Urinary bladder (tissue), 4 donors: ENCODE results near the gene SH3D19. TPM values are rescaled to one million over a fixed set of nuclear protein-coding genes. Genes with fewer than 3 reads are reported as not detected.

ENCODE experiments used
- DNase-seq: peaks from one replicate; pipeline ENCODE4 v3.0.0-alpha.2; 2015; ENCODE audit errors: extremely low spot score
- H3K27ac ChIP-seq: one replicate; pipeline ENCODE4 v1.5.1; 2013; ENCODE audit warnings: low read depth, mild to moderate bottlenecking, moderate library complexity
- H3K36me3 ChIP-seq: one replicate; pipeline ENCODE4 v1.6.1; 2013; ENCODE audit warnings: mild to moderate bottlenecking, moderate library complexity; ENCODE audit not compliant: insufficient read depth
- H3K4me1 ChIP-seq: one replicate; pipeline ENCODE4 v1.6.1; 2013; ENCODE audit warnings: mild to moderate bottlenecking, moderate library complexity; ENCODE audit not compliant: insufficient read depth
- H3K4me3 ChIP-seq: one replicate; pipeline ENCODE4 v1.5.1; 2013; ENCODE audit warnings: low read depth, low read length
- WGBS: extraction: QIAGEN DNeasy Blood & Tissue Kit; methylation state at CpG from one replicate; pipeline ENCODE4 v1.1.7; 2013; 5-methylcytosine and 5-hydroxymethylcytosine counted together
- polyA plus RNA-seq: library from polyadenylated mRNA; stranded (reverse); fragments of 200-250 nt; gene quantifications from one replicate; pipeline ENCODE4 v1.2.3, GENCODE V29; 2013
- total RNA-seq: library from RNA; depleted of rRNA; stranded (reverse); fragments of >200 nt; gene quantifications from one replicate; pipeline ENCODE4 v1.2.3, GENCODE V29; 2014
- donor health status: healthy with polysubstance abuse.
- donor health status: healthy.

The SH3D19 gene
- total and polyA plus RNA-seq, 2 donors = 57.1 to 76.5 TPM

DNA sequence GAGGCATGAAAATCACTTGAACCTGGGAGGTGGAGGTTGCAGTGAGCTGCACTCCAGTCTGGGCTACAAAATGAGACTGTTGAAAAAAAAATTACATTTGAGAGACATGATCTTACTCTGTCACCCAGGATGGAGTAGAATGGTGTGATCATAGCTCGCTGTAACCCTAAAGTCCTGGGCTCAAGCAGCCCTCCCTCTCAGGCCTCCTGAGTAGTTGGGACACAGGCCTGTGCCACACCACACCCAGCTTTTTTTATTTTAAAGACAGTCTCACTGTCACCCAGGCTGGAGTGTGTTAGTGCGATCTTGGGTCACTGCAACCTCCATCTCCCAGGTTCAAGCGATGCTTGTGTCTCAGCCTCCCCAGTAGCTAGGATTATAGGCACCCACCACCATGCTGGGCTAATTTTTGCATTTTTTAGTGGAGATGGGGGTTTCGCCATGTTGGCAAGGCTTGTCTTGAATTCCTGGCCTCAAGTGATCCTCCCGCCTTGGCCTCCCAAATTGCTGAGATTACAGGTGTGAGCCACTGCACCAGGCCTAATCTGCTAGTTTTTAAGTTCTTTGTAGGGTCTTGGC, 219.9 kb downstream of the SH3D19 start:
- H3K4me1 ChIP-seq = no peaks in the 10 kb centered on the region
- no peak for DNase-seq
- H3K4me3 ChIP-seq = no peak overlapping the region
- peaks cover 2% of the 10 kb centered on the region for H3K36me3 ChIP-seq
- no peak overlapping the region for H3K27ac ChIP-seq
- 96% methylated on average over 5 of the region's 5 CpGs for WGBS

DNA sequence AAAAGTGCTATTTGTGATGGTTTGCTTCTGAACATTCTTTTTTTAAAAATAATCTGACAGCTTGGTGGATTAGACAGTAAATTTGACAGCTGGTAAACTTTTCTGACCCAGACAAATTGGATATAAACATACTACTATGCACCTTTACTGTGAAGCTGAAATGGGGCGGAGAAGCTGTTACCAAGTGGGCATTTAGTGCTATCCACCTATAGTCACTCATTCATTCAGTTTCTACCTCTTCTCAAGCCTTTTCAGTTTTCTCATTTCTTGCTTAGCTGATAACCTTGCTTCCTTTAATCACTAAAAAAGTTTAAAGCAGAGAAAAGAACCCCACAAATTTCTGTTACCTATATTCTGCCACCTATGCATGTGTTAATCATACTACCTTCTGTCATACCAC, 220.8 kb downstream of the SH3D19 start:
- no peak overlapping the region for H3K4me3 ChIP-seq
- no peak overlapping the region for H3K27ac ChIP-seq
- H3K36me3 ChIP-seq = peaks cover 2% of the 10 kb centered on the region
- no peaks in the 10 kb centered on the region for H3K4me1 ChIP-seq
- WGBS = 88% methylated on average over 1 of the region's 1 CpG
- no peak for DNase-seq

DNA sequence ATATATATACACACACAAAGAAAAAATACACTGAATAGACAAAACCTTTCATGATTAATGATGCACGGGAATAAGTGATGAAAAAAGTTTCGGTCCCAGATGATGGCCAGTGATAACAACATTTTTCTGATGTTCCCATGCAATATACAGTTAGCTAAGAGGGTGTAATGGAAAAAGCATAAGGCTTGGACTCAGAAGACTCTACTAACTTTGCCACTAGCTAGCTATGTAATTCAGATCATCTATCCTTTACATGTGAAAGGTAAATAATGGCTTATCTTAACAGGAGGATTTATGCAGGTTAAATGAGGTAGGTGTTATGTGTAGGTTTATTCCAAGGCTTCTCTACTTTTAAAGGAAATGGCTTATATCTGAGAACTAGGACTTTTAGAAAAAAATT, 221.6 kb downstream of the SH3D19 start:
- no peak overlapping the region for H3K27ac ChIP-seq
- H3K36me3 ChIP-seq = peaks cover 2% of the 10 kb centered on the region
- H3K4me1 ChIP-seq = no peaks in the 10 kb centered on the region
- 77% methylated on average over 2 of the region's 2 CpGs for WGBS
- no peak for DNase-seq
- no peak overlapping the region for H3K4me3 ChIP-seq

DNA sequence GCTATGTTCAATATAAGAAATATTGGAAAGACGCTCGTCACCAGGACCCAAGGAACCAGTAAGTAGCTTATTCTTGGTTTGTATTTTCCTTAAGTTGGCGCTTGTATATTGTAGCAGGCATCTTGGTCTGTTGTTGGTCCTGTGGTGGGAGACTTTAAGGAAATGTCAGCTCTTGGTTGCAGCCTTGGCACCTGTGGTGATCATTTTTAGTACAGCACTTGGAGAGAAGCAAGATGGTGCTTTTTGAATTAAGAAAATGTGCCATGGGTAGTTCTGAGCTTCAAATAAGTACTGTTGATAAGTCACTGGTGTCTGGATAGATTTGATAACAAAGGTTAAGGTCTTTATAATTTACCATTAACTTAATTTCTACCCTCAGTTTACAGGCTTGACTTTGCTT, 224.9 kb downstream of the SH3D19 start:
- no peaks in the 10 kb centered on the region for H3K4me1 ChIP-seq
- no peaks in the 10 kb centered on the region for H3K36me3 ChIP-seq
- peak overlapping the region; percentile 91 for H3K4me3 ChIP-seq
- H3K27ac ChIP-seq = no peak overlapping the region
- WGBS = 16% methylated on average over 3 of the region's 3 CpGs
- DNase-seq = no peak

DNA sequence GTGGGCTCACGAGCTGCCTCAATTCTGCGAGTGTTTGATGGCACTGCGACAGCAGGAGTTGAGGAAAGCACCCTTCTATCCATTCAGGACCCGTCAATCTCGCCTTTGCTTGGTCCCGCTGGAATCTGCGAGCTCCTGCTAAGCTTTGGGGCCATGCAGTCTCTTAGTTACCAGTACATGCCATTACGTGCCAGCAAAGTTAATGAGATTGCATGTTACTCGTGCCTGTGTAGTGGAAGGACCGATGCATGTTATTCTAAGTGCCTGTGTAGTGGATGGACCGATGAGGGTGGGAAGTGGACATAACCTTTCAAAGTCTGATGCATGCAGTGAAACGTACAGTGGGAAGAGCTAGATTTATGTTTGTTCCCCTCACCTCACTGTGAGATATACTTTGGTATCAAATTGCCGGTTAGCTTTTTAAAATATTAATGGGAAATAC, 225.4 kb downstream of the SH3D19 start:
- H3K4me3 ChIP-seq = peak overlapping the region; percentile 91
- no peaks in the 10 kb centered on the region for H3K4me1 ChIP-seq

DNA sequence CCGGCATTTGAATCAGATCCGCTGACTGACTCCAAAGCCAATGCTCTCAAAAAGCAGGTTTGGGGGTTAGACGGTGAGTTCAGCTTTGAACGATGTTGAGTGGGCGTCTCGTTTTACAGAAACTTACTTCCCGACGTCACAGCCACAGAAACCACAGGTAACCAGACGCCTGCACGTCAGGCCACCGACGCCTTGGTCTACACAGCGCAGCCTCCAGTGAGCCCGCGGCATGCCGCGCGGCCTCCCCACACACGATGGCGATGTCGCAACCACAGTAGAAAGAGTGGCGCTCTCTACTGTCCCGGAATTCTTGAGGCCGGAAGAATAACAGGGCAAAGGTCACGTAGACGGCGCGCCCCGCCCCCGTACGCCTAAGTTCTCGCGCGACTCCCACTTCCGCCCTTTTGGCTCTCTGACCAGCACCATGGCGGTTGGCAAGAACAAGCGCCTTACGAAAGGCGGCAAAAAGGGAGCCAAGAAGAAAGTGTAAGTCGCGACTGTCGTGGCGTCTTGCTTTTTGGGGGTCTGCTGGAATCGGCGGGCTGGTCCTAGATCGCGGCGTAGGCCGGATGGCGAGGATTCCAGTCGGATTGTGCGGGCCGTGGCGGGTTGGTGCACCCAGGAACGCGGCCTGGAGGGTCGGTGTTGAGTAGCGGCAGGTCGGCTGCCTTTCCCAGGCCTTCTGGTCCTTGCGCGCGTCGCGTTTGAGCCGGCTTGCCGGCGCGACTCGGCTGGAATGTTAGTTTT, 226.0 kb downstream of the SH3D19 start, which contains the start of gene RPS3A:
Gene RPS3A, plus strand, starts transcription at position 400 of the 747 bp plus-strand sequence. Its CDS starts 25 bp downstream, at position 425.
- under 1% methylated on average over 69 of the region's 69 CpGs for WGBS
- peak within 1 kb of the TSS; percentile 87 for H3K27ac ChIP-seq
- H3K36me3 ChIP-seq = no peaks in the 10 kb centered on the region
- H3K4me3 ChIP-seq = peak within 1 kb of the TSS; percentile 91
- H3K4me1 ChIP-seq = no peaks in the 10 kb centered on the region
- peak; percentile 91 for DNase-seq

More for the DNA sequence above, 225.4 kb downstream of the SH3D19 start:
- no peaks in the 10 kb centered on the region for H3K36me3 ChIP-seq
- WGBS = under 1% methylated on average over 13 of the region's 13 CpGs
- H3K27ac ChIP-seq = peak overlapping the region; percentile 87
- DNase-seq = no peak

DNA sequence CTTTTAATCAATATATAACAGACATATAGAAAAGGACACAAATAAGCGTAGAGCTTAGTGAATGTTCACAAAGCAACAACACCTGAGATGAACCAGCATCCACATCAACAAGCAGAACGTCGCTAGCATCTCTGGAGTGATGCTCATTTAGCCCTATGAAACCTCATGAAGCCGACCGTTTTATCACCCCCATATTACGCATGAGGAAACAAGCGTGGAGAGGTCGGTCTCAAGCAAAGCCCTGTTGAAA, 226.5 kb downstream of the SH3D19 start:
- WGBS = 20% methylated on average over 8 of the region's 8 CpGs
- no peak overlapping the region for H3K27ac ChIP-seq
- H3K4me3 ChIP-seq = no peak overlapping the region

DNA sequence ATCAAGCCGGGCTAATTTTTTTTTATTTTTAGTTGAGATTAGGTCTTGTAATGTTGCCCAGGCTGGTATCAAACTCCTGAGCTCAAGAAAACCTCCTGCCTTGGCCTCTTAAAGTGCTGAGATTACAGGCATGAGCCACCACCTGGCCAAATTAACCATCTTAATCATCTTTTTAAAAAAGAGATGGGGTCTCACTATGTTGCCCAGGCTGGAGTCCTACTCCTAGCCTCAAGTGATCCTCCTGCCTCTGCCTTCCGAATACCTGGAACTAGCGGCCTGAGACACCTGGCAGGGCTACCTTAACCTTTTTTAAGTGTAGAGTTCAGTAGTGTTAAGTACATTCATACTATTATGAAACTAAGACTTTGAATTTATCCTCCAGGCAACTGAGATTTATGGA, 227.6 kb downstream of the SH3D19 start:
- DNase-seq = no peak
- no peak overlapping the region for H3K27ac ChIP-seq
- H3K4me1 ChIP-seq = no peaks in the 10 kb centered on the region
- 95% methylated on average over 3 of the region's 3 CpGs for WGBS
- no peak overlapping the region for H3K4me3 ChIP-seq
- H3K36me3 ChIP-seq = no peaks in the 10 kb centered on the region

More for the DNA sequence above, 226.5 kb downstream of the SH3D19 start:
- no peaks in the 10 kb centered on the region for H3K4me1 ChIP-seq
- no peaks in the 10 kb centered on the region for H3K36me3 ChIP-seq
- DNase-seq = no peak

DNA sequence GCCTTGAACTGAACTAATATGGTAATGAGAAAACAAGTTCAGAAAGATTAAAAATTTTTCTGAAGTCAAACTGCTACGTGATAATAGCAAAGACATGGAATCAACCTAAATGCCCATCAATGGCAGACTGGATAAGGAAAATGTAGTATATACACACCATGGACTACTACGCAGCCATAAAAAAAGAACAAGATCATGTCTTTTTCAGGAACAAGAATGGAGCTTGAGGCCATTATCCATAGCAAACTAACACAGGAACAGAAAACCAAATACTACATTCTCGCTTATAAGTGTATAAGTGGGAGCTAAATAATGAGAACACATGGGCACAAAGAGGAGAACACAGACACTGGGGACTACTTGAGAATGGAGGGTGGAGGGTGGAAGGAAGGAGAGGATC, 230.3 kb downstream of the SH3D19 start:
- no peak overlapping the region for H3K27ac ChIP-seq
- H3K4me1 ChIP-seq = no peaks in the 10 kb centered on the region
- WGBS = 94% methylated on average over 3 of the region's 3 CpGs
- no peak overlapping the region for H3K4me3 ChIP-seq
- H3K36me3 ChIP-seq = no peaks in the 10 kb centered on the region
- no peak for DNase-seq

DNA sequence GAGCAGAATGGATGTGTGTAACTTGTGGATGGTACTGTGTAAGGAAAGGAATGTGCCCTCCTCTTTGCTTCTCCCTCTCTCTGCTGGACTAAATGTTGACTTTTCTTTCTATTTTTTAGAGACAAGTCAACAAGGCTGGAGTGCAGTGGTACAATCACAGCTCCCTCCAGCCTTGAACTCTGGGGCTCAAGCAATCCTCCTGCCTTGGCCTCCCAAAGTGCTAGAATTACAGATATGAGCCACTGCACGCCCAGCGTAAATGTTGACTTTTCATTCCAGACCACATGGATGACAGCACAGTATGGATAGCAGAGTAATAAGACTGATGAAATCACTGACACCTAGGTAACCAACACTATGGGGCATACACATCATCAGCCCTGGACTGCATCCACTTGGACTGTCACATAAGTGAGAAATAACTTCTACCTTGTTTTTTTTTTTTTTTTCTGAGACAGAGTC, 231.1 kb downstream of the SH3D19 start:
- no peak overlapping the region for H3K4me3 ChIP-seq
- H3K27ac ChIP-seq = no peak overlapping the region
- no peak for DNase-seq
- 86% methylated on average over 2 of the region's 2 CpGs for WGBS
- H3K36me3 ChIP-seq = no peaks in the 10 kb centered on the region
- no peaks in the 10 kb centered on the region for H3K4me1 ChIP-seq

DNA sequence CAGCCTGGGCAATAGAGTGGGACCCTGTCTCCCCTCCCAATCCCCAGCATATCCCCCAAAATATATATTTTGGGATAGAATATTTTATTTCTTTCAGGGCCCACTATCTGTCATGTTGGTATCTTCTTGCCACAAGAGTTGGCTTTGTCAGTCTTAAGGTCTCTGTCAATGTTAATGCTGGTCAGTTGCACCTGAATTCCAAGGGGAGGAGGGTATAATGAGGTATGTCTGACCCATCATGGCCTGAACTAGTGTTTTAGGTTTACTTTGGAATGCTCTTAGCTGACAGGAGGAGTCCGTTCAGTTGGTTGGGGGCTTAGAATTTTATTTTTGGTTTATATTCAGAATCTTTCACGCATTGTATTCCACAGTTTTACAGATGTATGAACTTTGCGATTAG, 232.2 kb downstream of the SH3D19 start:
- DNase-seq = no peak
- WGBS = 73% methylated on average over 3 of the region's 3 CpGs
- Histone ChIP-seq H3K4me3 (no peak overlapping the region), H3K27ac (no peak overlapping the region), H3K36me3 (no peaks in the 10 kb centered on the region), H3K4me1 (no peaks in the 10 kb centered on the region)

DNA sequence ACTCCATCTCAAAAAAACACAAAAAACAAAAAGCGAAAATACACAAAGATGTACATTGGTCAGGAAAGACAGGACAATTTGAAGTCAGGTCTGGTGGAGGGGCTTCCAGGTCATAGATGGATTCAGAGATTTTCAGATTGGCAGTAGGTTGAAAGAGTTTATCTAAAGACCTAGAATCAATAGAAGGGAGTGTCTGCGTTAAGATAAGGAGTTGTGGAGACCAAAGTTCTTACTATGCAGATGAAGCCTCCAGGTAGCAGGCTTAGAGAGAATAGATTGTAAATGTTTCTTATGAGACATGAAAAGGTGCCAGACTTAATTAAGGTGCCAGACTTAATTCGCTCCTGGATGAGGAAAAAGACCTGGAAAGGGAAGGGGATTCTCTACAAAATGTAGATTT, 232.9 kb downstream of the SH3D19 start:
- no peaks in the 10 kb centered on the region for H3K4me1 ChIP-seq
- no peak overlapping the region for H3K4me3 ChIP-seq
- no peak overlapping the region for H3K27ac ChIP-seq
- WGBS = 83% methylated on average over 3 of the region's 3 CpGs
- H3K36me3 ChIP-seq = no peaks in the 10 kb centered on the region
- no peak for DNase-seq

DNA sequence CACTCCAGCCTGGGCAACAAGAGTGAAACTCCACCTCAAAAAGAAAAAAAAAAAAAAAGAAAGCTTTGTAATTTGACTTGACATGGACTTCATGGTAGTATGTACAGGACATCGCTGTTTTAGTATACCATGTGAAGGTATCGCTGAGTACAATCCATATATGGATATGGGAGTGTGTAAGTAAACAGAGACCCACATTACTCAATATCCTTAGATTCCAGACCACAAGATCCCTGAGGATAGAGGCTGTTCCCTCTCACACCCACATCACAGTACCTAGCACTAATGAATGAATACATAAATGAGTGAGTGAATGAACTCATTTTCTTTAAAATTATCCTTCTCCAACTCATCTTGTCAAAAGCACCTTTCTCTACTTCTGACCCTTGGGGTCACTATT, 234.4 kb downstream of the SH3D19 start:
- no peak for DNase-seq
- no peaks in the 10 kb centered on the region for H3K36me3 ChIP-seq
- no peak overlapping the region for H3K27ac ChIP-seq
- 96% methylated on average over 2 of the region's 2 CpGs for WGBS
- no peaks in the 10 kb centered on the region for H3K4me1 ChIP-seq
- H3K4me3 ChIP-seq = no peak overlapping the region

DNA sequence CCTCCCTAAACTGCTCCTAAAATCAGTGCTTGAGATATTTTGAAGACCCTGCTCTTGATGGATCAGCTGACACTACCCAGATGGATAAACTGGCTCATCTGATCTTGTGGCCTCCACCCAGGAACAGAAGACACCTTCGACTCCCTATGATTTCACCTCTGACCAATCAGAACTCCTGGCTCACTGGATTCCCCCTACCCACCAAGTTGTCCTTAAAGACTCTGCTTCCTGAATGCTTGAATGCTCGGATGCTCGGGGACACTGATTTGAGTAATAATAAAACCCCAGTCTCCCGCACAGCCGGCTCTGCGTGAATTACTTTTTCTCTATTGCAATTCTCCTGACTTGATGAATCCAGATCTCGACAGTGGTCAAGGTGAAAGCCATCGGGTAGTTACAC, 237.9 kb downstream of the SH3D19 start:
- DNase-seq = no peak
- Histone ChIP-seq H3K27ac (no peak overlapping the region), H3K4me1 (no peaks in the 10 kb centered on the region), H3K36me3 (no peaks in the 10 kb centered on the region), H3K4me3 (no peak overlapping the region)
- WGBS = 82% methylated on average over 8 of the region's 8 CpGs
